SK-N-SH (cell line): ENCODE measurements around the gene FOXP1. TPM values are rescaled to one million over a fixed set of nuclear protein-coding genes. Genes with fewer than 3 reads are reported as not detected.

Experiments used
- CTCF ChIA-PET: fragments of 300-600, 350-600 bp; formaldehyde crosslinking; extraction: SDS; loops from one replicate; lab custom pipeline; 2021; lab: Yijun Ruan, JAX
- POLR2A ChIA-PET: fragments of 350-600 bp; sonication (Branson Sonifier 250); formaldehyde crosslinking; extraction: SDS; loops from one replicate; lab custom pipeline; 2020; ENCODE audit warnings: antibody characterized with exemption, inconsistent platforms; lab: Yijun Ruan, JAX
- DNase-seq: peaks from one replicate; pipeline ENCODE4 v3.0.0; 2012
- H2AFZ ChIP-seq: fragments of 200-600 bp; sonication (generic); 2 replicates; pipeline ENCODE4 v1.8.1; 2016; ENCODE audit warnings: antibody characterized with exemption, mild to moderate bottlenecking, low read depth
- H3F3A ChIP-seq: fragments of 200-600 bp; sonication (generic); replicated peaks from 2 replicates; pipeline ENCODE3; 2016; ENCODE audit warnings: antibody characterized with exemption, mild to moderate bottlenecking; ENCODE audit not compliant: insufficient read depth
- H3K27ac ChIP-seq, 2 experiments: fragments of 200-500 bp in 1 of 2; fragments of 200-600 bp in 1 of 2; sonication (Bioruptor generic) in 1 of 2; sonication (generic), shearing (Covaris generic) in 1 of 2; 2 replicates each; pipeline versions ENCODE4 v1.5.1 to v1.6.1; 2014 to 2016; ENCODE audit warnings: low read depth in 2 of 2, inconsistent platforms in 1 of 2, low read length in 1 of 2, mild to moderate bottlenecking in 1 of 2, mixed read lengths in 1 of 2
- H3K27me3 ChIP-seq: fragments of 200-600 bp; sonication (generic), shearing (Covaris generic); 2 replicates; pipeline ENCODE4 v1.6.1; 2016; ENCODE audit warnings: mixed run types; ENCODE audit not compliant: insufficient read depth
- H3K36me3 ChIP-seq, 2 experiments: fragments of 200-500 bp in 1 of 2; fragments of 200-600 bp in 1 of 2; sonication (Bioruptor generic) in 1 of 2; sonication (generic) in 1 of 2; replicated peaks in 1 of 2; 2 replicates each; pipeline versions ENCODE3 to v1.5.1; 2014 to 2016; ENCODE audit warnings: low read length in 1 of 2, mild to moderate bottlenecking in 1 of 2; ENCODE audit not compliant: insufficient read depth in 2 of 2, control insufficient read depth in 1 of 2
- H3K4me1 ChIP-seq, 2 experiments: fragments of 200-500 bp in 1 of 2; fragments of 200-600 bp in 1 of 2; sonication (Bioruptor generic) in 1 of 2; sonication (generic), shearing (Covaris generic) in 1 of 2; 2 replicates each; pipeline versions ENCODE4 v1.5.1 to v1.6.1; 2014 to 2016; ENCODE audit warnings: low read depth in 1 of 2, low read length in 1 of 2, mixed run types in 1 of 2; ENCODE audit not compliant: insufficient read depth in 2 of 2, control insufficient read depth in 1 of 2
- H3K4me2 ChIP-seq: fragments of 200-600 bp; sonication (generic), shearing (Covaris generic); 2 replicates; pipeline ENCODE4 v1.6.1; 2017; ENCODE audit warnings: mixed run types
- H3K4me3 ChIP-seq, 2 experiments: fragments of 200-500 bp in 1 of 2; fragments of 200-600 bp in 1 of 2; sonication (Bioruptor generic) in 1 of 2; sonication (generic), shearing (Covaris generic) in 1 of 2; 2 replicates each; pipeline versions ENCODE4 v1.5.1 to v1.8.1; 2014 to 2016; ENCODE audit warnings: low read depth in 2 of 2, inconsistent platforms in 1 of 2, low read length in 1 of 2, mild to moderate bottlenecking in 1 of 2, mixed read lengths in 1 of 2, moderate library complexity in 1 of 2
- H3K79me2 ChIP-seq: fragments of 200-600 bp; sonication (generic); 2 replicates; pipeline ENCODE4 v1.8.1; 2017; ENCODE audit warnings: mild to moderate bottlenecking; ENCODE audit not compliant: insufficient read depth
- H3K9ac ChIP-seq: fragments of 200-600 bp; sonication (generic); 2 replicates; pipeline ENCODE4 v1.6.1; 2017; ENCODE audit warnings: mixed run types
- H3K9me2 ChIP-seq: fragments of 200-600 bp; sonication (generic); 2 replicates; pipeline ENCODE4 v1.6.1; 2017; ENCODE audit warnings: mixed run types
- H3K9me3 ChIP-seq: fragments of 200-600 bp; sonication (generic); 2 replicates; pipeline ENCODE4 v1.6.1; 2017; ENCODE audit warnings: mixed run types, mild to moderate bottlenecking, moderate library complexity
- H4K20me1 ChIP-seq: fragments of 200-600 bp; sonication (generic); 2 replicates; pipeline ENCODE4 v1.6.1; 2017; ENCODE audit warnings: mild to moderate bottlenecking, mixed run types; ENCODE audit not compliant: insufficient read depth
- ELF1 ChIP-seq: IDR thresholded peaks from 2 replicates; pipeline ENCODE4 v1.4.0; 2012
- EP300 ChIP-seq, 2 experiments: IDR thresholded peaks; 2 replicates each; pipeline versions ENCODE4 v1.4.0 to v1.6.1; 2012; ENCODE audit warnings: borderline replicate concordance in 1 of 2, low read depth in 1 of 2, low read length in 1 of 2
- FOSL2 ChIP-seq: IDR thresholded peaks from 2 replicates; pipeline ENCODE4 v1.4.0; 2012; ENCODE audit warnings: low read depth, mild to moderate bottlenecking, moderate library complexity, borderline replicate concordance
- FOXJ3 ChIP-seq: sonication (generic); formaldehyde crosslinking; IDR thresholded peaks from 2 replicates; pipeline ENCODE4 v1.5.1; 2020; ENCODE audit warnings: mild to moderate bottlenecking, missing genetic modification reagents
- FOXM1 ChIP-seq: IDR thresholded peaks from 2 replicates; pipeline ENCODE4 v1.4.0; 2012; ENCODE audit warnings: low read depth, mild to moderate bottlenecking
- GATA2 ChIP-seq: sonication (generic); formaldehyde crosslinking; IDR thresholded peaks from 2 replicates; pipeline ENCODE4 v1.5.0; 2020; ENCODE audit warnings: mild to moderate bottlenecking, missing genetic modification reagents
- IRF3 ChIP-seq: fragments of 150-350 bp; IDR thresholded peaks from 2 replicates; pipeline ENCODE4 v1.6.1; 2016; ENCODE audit warnings: mild to moderate bottlenecking, low read depth, low read length
- NFIC ChIP-seq: IDR thresholded peaks from 2 replicates; pipeline ENCODE4 v1.4.0; 2012; ENCODE audit warnings: borderline replicate concordance
- NRF1 ChIP-seq: IDR thresholded peaks from 2 replicates; pipeline ENCODE4 v1.6.1; 2012; ENCODE audit warnings: low read depth, mild to moderate bottlenecking, low read length
- POLR2AphosphoS5 ChIP-seq: IDR thresholded peaks from 2 replicates; pipeline ENCODE4 v1.6.1; 2012; ENCODE audit warnings: low read depth, low read length
- RAD21 ChIP-seq: IDR thresholded peaks from 2 replicates; pipeline ENCODE4 v1.6.1; 2012; ENCODE audit warnings: mild to moderate bottlenecking, low read length
- RFX5 ChIP-seq: IDR thresholded peaks from 2 replicates; pipeline ENCODE4 v1.6.1; 2012; ENCODE audit warnings: mild to moderate bottlenecking, improper control_type of control experiment, low read length
- RXRA ChIP-seq: IDR thresholded peaks from 2 replicates; pipeline ENCODE4 v1.4.0; 2012; ENCODE audit warnings: low read depth, mild to moderate bottlenecking, borderline replicate concordance
- SIN3A ChIP-seq: IDR thresholded peaks from 2 replicates; pipeline ENCODE4 v1.6.1; 2012; ENCODE audit warnings: low read depth, mild to moderate bottlenecking, low read length, moderate library complexity, borderline replicate concordance
- SMC3 ChIP-seq: IDR thresholded peaks from 2 replicates; pipeline ENCODE4 v1.6.1; 2012; ENCODE audit warnings: low read depth, low read length, improper control_type of control experiment
- TAF1 ChIP-seq: IDR thresholded peaks from 2 replicates; pipeline ENCODE4 v1.6.1; 2012; ENCODE audit warnings: low read depth, mild to moderate bottlenecking, low read length, moderate library complexity, borderline replicate concordance
- YY1 ChIP-seq: IDR thresholded peaks from 2 replicates; pipeline ENCODE4 v1.4.0; 2012; ENCODE audit warnings: low read depth, mild to moderate bottlenecking
- WGBS: methylation state at CpG from one replicate; pipeline ENCODE4 v1.1.6; 2017; ENCODE audit warnings: low lambda C conversion rate; 5-methylcytosine and 5-hydroxymethylcytosine counted together
- polyA plus RNA-seq, 3 experiments: library from polyadenylated mRNA; depleted of rRNA; stranded (reverse); fragments of >200 nt; gene quantifications; 2 replicates each; pipeline ENCODE4 v1.2.3, GENCODE V29; 2012
- TF ChIP-seq, protein P1 (sequence below): IDR thresholded peaks from 2 replicates; pipeline ENCODE4 v1.6.1; 2012; ENCODE audit warnings: mild to moderate bottlenecking, low read depth, low read length, moderate library complexity
- TF ChIP-seq, protein P2 (sequence below): IDR thresholded peaks from 2 replicates; pipeline ENCODE4 v1.4.0; 2012; ENCODE audit warnings: low read depth, borderline replicate concordance
- TF ChIP-seq, protein P3 (sequence below): fragments of 150-350 bp; IDR thresholded peaks from 2 replicates; pipeline ENCODE4 v1.6.1; 2017; ENCODE audit warnings: antibody characterized with exemption, low read length, low read depth, borderline replicate concordance

Gene FOXP1
- polyA plus RNA-seq, 1 of the 3 experiments (the other 2 are of a cell fraction): 8.8 TPM

DNA sequence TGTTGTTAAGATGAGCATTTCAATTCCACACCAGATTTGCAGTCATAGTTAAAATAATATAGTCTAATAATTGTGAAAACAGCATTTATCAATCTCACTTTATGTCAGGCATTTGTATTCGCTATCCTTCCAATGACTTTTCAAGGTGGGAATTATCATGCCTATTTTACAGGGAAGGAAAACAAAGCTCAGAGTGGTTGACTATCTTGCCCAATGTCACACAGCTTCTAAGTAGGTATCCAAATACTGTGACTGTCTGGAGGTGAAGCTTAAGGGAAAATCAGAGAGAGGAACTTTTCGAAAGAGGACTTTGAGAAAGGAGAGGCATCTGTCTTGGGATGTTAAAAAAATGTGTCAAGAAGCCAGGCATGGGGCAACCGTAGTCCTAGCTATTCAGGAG, 443.1 kb downstream of the FOXP1 start:
- Histone ChIP-seq H3K9ac (no peak overlapping the region), H3K4me1 (no peaks in the 10 kb centered on the region; a peak in 1 of 4 replicates), H3K27me3 (no peaks in the 10 kb centered on the region), H3K9me2 (no peaks in the 10 kb centered on the region), H3K27ac (no peak overlapping the region), H3F3A (no peaks in the 10 kb centered on the region)
- no peak for DNase-seq
- TF ChIP-seq EP300 (IDR thresholded peaks at IDR 0.05; ENCODE audit: borderline replicate concordance in 1 of 2, low read depth in 1 of 2, low read length in 1 of 2): no peak
- no peak for TF ChIP-seq NFIC
- TF ChIP-seq FOXJ3 (CRISPR knock-in tag): no peak
- TF ChIP-seq FOSL2: no peak
- no peak for TF ChIP-seq GATA2 (CRISPR knock-in tag)
- TF ChIP-seq ELF1: no peak
- no peak for TF ChIP-seq TAF1
- TF ChIP-seq RFX5: no peak
- TF ChIP-seq POLR2AphosphoS5: no peak
- no peak for TF ChIP-seq FOXM1
- TF ChIP-seq YY1: no peak
- TF ChIP-seq IRF3: no peak
- TF ChIP-seq RXRA: no peak
- TF ChIP-seq, protein P1, sequence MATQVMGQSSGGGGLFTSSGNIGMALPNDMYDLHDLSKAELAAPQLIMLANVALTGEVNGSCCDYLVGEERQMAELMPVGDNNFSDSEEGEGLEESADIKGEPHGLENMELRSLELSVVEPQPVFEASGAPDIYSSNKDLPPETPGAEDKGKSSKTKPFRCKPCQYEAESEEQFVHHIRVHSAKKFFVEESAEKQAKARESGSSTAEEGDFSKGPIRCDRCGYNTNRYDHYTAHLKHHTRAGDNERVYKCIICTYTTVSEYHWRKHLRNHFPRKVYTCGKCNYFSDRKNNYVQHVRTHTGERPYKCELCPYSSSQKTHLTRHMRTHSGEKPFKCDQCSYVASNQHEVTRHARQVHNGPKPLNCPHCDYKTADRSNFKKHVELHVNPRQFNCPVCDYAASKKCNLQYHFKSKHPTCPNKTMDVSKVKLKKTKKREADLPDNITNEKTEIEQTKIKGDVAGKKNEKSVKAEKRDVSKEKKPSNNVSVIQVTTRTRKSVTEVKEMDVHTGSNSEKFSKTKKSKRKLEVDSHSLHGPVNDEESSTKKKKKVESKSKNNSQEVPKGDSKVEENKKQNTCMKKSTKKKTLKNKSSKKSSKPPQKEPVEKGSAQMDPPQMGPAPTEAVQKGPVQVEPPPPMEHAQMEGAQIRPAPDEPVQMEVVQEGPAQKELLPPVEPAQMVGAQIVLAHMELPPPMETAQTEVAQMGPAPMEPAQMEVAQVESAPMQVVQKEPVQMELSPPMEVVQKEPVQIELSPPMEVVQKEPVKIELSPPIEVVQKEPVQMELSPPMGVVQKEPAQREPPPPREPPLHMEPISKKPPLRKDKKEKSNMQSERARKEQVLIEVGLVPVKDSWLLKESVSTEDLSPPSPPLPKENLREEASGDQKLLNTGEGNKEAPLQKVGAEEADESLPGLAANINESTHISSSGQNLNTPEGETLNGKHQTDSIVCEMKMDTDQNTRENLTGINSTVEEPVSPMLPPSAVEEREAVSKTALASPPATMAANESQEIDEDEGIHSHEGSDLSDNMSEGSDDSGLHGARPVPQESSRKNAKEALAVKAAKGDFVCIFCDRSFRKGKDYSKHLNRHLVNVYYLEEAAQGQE: no peak
- no peak for TF ChIP-seq NRF1
- TF ChIP-seq RAD21: no peak
- TF ChIP-seq SIN3A: no peak
- TF ChIP-seq, protein P2, sequence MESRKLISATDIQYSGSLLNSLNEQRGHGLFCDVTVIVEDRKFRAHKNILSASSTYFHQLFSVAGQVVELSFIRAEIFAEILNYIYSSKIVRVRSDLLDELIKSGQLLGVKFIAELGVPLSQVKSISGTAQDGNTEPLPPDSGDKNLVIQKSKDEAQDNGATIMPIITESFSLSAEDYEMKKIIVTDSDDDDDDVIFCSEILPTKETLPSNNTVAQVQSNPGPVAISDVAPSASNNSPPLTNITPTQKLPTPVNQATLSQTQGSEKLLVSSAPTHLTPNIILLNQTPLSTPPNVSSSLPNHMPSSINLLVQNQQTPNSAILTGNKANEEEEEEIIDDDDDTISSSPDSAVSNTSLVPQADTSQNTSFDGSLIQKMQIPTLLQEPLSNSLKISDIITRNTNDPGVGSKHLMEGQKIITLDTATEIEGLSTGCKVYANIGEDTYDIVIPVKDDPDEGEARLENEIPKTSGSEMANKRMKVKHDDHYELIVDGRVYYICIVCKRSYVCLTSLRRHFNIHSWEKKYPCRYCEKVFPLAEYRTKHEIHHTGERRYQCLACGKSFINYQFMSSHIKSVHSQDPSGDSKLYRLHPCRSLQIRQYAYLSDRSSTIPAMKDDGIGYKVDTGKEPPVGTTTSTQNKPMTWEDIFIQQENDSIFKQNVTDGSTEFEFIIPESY: no peak
- no peak for TF ChIP-seq SMC3
- TF ChIP-seq, protein P3, sequence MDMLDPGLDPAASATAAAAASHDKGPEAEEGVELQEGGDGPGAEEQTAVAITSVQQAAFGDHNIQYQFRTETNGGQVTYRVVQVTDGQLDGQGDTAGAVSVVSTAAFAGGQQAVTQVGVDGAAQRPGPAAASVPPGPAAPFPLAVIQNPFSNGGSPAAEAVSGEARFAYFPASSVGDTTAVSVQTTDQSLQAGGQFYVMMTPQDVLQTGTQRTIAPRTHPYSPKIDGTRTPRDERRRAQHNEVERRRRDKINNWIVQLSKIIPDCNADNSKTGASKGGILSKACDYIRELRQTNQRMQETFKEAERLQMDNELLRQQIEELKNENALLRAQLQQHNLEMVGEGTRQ: no peak
- TF ChIP-seq, all 33 proteins: peak for 0
- Histone ChIP-seq H3K4me3 (no peak overlapping the region), H3K9me3 (no peaks in the 10 kb centered on the region), H4K20me1 (no peaks in the 10 kb centered on the region), H3K79me2 (no peaks in the 10 kb centered on the region; the same call in 1 of the 2 replicates), H3K4me2 (no peak overlapping the region), H2AFZ (no peak overlapping the region), H3K36me3 (peaks cover 0 to 9% of the 10 kb centered on the region in 2 experiments)
- WGBS: 92% methylated on average over 3 of the region's 3 CpGs
- ChIA-PET POLR2A (no interaction called here), CTCF (no interaction called here)
